ENCODE measurements around the gene DMD. TPM values are rescaled to one million over a fixed set of nuclear protein-coding genes. Genes with fewer than 3 reads are reported as not detected.

Gene DMD
- total RNA-seq, 1 experiment from 2014 or later: 3.1 TPM

DNA sequence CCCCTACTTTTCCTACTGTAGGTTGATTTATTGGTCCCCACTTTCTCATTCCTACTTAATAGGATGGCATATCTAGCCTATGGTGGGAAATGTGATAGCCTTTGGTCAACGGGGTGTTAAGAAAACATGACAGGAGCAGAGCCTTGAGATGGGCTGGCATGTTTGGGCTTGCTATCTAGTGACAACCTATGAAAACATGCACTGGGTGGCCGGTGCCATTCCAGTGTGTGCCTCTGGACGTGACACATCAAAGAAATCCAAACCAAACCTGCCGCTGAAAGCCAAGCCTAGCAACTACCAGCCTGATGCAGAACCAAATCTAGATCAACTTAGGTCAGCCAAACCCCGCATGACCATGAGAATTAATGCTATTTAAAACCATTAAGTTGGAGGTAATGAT lies 317.6 kb downstream of the DMD start:
- no peak for DNase-seq (ENCODE audit: low spot score)
- in situ Hi-C loops (cut with HindIII; ENCODE audit: low sequenced_read_pairs): no loop called here

DNA sequence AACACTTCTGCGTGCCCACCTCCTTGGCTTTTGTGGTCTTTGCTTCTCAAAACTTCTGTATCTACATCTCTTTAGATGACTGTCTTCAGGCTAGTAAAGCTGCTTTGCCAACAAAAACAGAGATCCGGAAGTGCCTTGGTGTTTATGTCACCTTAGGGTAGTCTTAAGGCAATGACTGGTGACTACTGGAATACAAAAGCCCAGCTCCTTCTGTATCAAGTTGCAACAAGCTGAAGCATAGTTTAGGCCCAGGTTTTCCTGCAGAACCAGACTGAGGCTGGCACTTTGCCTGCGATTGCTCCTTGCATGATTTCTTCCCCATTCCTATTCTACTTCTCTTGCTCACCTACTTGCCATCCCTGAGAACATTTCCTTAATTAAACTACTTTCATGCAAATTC lies 333.8 kb downstream of the DMD start:
- DNase-seq (ENCODE audit: low spot score): no peak
- in situ Hi-C loops (cut with HindIII; ENCODE audit: low sequenced_read_pairs): no loop called here

DNA sequence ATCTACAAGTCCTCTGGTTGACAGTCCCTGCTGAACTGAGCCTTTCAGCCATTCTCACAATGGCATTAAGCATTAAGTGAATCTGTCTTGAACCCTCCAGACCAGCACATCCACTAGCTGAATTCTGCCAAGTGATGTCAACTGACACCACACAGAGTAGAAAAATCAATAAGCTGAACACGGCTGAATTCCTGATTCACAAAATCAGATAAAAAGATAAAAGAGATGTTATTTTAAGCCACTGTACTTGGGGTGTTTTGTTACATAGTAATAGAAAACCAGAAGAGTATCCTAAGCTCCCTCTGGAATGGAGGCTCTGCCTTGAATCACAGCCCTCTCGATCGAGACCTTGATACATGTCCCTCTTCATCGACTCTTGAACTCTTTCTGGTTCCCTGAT lies 336.5 kb downstream of the DMD start:
- in situ Hi-C loops (cut with HindIII; ENCODE audit: low sequenced_read_pairs): no loop called here
- no peak for DNase-seq (ENCODE audit: low spot score)

DNA sequence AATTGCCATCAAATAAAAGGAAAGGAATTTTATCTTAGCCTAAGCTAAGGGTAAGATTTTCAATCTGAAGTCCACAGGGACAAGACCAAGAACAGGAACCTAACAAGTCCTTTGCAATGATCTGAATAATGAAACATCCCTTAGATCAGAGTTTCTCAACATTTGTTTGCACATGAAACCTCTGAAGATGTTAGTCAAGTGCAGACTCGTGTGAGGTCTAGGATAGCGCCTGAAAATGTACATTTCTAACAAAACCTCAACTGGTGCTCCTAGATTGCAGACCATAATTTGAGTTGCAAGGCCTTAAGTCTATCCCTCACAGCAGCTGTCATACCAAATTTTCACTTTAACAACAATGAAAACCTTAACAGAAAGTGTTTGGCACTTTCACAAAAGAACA lies 337.6 kb downstream of the DMD start:
- no peak for DNase-seq (ENCODE audit: low spot score)
- in situ Hi-C loops (cut with HindIII; ENCODE audit: low sequenced_read_pairs): no loop called here

DNA sequence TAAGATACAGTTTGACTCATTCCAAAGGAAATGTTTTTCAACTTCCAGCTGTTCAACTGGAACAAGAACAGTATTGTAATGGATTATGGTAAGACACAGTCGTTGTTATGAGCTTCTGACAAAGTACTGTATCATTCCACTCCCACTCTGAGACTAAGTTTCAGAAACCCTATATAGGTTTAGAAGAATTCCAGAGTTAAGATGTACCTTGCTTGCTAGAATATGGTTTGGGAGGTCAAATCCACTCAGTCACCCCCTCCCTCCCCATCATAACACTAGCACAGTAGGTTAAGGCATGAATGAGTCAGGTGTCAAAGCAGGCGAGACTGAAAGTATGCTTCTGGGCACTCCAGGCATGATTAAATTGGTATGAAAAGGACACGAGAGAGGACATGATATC lies 339.7 kb downstream of the DMD start:
- in situ Hi-C loops (cut with HindIII; ENCODE audit: low sequenced_read_pairs): no loop called here
- no peak for DNase-seq (ENCODE audit: low spot score)

DNA sequence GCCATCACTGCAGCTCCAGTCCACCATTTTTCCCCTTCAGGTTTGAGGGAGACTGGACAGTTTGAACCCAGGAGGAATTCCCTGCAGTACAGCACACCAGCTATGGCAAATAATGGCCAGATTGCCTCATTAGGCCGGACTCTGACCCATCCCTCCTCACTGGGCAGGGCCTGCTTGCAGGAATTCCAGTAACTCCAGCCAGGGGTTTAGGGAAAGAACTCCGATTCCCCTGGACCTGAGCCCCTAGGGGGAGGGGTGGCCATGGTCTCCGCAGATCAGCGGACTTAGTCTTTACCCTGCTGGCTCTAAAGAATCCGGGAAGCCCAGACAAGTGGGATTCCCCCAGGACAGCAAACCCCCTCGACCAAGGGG lies 342.8 kb downstream of the DMD start:
- in situ Hi-C loops (cut with HindIII; ENCODE audit: low sequenced_read_pairs): no loop called here
- DNase-seq (ENCODE audit: low spot score): no peak

DNA sequence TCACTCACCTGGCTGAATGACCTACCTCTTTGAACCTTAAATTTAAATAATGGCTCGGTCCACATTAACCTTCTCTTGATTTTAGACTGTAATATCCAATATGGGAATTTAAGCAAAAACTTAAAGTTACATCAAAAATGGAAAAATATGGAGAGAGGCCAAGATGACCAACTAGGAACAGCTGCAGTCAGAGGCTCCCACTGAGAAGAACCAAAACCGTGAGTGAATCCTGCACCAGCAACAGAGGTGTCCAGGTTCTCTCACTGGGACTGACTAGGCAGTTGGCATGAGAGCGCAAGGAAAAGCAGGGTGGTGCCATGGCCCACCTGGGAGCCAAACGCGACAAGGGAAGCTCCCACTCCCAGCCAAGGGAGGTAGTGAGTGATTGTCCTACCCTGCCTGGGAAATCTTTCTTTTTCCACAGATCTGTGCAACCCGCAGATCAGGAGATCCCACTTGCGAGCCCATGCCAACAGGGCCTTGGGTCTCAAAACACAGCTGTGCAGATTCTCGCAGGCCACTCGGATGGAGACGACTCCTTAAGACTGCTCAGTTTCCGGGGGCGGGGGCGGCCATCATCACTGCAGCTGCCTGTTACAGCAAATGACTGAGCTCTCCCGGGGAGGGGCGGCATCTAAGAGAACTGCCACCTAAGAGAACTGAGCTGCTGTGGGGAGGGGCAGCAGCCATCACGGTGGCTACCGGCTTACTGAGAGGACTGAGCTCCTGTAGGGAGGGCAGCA lies 343.4 kb downstream of the DMD start:
- DNase-seq (ENCODE audit: low spot score): no peak
- in situ Hi-C loops (cut with HindIII; ENCODE audit: low sequenced_read_pairs): no loop called here

DNA sequence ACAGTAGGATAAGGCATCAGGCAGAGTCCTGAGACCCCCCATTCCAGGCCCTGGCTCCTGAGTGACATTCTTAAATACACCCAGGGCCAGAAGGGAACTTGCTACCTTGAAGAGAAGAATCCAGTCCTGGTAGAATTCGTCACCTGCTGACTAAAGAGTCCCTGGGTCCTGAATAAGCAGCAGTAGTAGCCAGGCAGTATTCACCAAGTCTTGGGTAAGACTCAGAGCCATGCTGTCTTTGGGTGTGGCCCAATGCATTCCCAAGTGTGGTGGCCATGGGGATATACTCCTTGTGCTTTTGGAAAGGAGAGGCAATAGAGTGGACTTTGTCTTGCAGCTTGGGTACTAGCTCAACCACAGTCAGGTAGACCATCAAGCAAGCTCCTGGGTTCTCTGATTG lies 359.1 kb downstream of the DMD start:
- in situ Hi-C loops (cut with HindIII; ENCODE audit: low sequenced_read_pairs): no loop called here
- no peak for DNase-seq (ENCODE audit: low spot score)

DNA sequence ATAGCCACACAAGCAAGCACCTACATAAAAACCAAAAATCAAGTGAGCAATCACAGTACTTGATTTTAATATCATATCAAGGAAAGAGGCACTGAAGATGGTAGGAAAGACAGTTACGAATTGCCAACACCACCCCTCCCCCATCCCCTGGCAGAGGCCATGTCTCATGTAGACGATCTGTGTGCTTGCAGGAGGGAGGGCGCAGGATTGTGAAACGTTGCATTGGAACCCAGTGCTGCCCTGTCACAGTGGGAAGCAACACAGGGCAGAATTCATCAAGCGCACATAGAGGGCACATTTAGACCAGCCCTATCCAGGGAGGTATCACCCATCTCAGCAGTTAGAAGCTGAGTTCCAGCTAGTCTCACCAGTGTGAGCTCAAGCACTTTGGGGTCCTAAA lies 359.8 kb downstream of the DMD start:
- in situ Hi-C loops (cut with HindIII; ENCODE audit: low sequenced_read_pairs): no loop called here
- no peak for DNase-seq (ENCODE audit: low spot score)

DNA sequence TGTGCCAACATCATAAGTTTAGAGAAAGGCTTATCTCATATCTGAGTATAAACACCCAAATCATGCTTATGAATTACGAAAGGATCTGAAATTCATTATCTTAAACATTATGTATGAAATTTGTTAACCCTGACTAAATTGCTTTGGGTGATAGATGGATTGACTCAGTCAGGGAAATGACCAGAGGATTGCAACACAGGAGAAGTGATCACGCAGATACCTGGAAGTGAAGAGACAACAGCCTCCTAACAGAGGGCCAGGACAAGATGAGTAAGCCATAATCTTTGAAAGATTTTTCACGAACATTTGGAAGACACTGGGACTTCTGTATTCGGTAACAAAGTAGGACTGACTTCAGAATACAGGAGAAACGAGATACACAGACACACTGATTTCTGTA lies 363.4 kb downstream of the DMD start:
- in situ Hi-C loops (cut with HindIII; ENCODE audit: low sequenced_read_pairs): no loop called here
- DNase-seq (ENCODE audit: low spot score): no peak

DNA sequence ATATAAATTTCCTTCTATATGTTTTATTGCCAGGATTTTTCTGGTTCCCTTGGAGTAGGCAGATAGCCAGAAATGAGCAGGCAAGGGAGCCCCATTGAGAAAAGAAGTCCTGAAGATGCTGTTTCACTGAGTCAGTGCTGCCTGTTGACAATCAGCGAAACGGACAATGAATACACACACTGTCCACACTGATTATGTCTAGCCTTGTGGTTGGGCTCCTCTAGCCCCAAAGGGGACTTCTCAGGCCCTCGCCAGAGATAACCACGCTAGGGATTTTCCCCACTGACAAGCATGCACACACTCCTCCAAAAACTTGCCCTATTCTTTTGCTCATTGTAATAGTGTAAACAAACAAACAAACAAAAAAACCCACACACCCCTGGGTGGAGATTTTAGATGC lies 369.3 kb downstream of the DMD start:
- in situ Hi-C loops (cut with HindIII; ENCODE audit: low sequenced_read_pairs): no loop called here
- no peak for DNase-seq (ENCODE audit: low spot score)

DNA sequence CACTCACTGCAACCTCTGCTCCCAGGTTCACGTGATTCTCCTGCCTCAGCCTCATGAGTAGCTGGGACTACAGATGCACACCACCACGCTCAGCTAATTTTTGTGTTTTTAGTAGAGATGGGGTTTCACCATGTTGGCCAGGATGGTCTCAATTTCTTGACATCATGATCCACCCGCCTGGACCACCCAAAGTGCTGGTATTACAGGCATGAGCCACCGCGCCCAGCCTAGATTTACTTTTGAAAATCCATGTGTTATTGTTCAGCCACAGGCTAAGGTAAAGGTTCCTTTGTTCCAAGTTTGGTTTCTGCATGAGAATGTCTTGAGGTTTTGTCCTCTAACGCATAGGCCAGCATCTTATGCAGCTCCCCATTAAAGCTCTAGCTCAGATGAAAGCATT lies 371.6 kb downstream of the DMD start:
- no peak for DNase-seq (ENCODE audit: low spot score)
- in situ Hi-C loops (cut with HindIII; ENCODE audit: low sequenced_read_pairs): no loop called here

DNA sequence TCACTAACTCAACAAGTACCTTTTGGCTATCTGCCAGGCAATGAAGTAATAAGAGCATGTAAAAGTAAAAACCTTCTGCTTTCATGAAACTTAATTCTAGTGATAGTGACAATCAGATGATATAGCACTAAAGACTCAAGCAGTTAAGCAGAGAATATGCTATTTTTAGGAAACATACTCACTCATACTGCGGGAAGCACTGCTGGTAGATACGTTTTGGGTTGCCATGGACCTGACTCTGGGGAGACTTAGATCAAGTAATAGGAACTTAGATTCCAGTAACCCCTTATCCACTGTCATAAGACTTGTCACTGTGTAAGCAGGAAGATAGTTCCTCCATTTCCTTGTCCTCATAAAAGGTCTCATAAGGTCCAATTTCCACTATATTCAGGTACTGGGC lies 386.3 kb downstream of the DMD start:
- in situ Hi-C loops (cut with HindIII; ENCODE audit: low sequenced_read_pairs): no loop called here
- DNase-seq (ENCODE audit: low spot score): no peak

DNA sequence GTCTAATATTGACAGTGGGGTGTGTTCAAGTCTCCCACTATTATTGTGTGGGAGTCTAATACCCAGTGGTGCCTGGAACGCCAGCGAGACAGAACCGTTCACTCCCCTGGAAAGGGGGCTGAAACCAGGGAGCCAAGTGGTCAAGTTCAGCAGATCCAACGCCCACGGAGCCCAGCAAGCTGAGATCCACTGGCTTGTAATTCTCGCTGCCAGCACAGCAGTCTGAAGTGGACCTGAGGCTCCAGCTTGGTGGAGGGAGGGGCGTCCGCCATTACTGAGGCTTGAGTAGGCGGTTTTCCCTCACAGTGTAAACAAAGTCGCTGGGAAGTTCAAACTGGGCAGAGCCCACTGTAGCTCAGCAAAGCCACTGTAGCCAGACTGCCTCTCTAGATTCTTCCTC lies 407.3 kb downstream of the DMD start:
- in situ Hi-C loops (cut with HindIII; ENCODE audit: low sequenced_read_pairs): no loop called here
- no peak for DNase-seq (ENCODE audit: low spot score)

DNA sequence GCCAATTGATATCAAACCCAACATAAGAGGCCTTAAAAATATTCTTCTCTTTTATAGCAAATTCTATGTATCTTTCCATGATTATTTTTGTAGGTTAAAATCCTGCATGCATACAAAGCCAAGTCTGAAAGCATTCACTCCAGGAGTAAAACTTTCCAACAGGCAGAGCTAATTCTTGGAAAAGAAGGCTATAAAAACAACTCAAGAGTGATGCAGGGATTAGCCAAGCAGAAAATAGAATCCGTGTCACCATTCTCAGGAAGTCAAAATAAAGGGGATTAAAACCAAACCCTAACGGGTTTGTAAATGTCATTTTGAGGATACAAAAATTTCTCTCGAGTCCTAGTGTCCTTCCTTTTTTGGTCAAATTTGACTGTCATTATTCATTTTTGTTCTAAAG lies 412.4 kb downstream of the DMD start:
- in situ Hi-C loops (cut with HindIII; ENCODE audit: low sequenced_read_pairs): no loop called here
- DNase-seq (ENCODE audit: low spot score): no peak

DNA sequence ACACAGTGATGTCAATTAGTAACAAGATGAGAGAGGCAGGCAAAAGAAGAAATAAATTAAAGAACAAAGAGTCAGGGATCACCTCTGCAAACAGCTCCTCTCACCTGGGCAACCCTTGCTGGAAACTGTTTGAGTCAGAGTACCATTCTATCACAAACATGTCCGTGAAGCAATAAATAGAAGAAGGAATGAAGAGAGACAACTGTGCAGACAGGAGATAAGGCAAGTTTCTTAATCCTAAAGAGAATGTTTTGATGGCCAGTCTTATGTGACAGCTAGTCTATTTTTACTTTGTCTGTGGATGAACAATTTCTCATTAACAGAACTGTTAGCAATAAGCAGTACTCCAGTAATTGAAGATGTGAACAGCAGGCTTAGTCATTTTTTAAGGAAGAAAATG lies 422.4 kb downstream of the DMD start:
- DNase-seq (ENCODE audit: low spot score): no peak
- in situ Hi-C loops (cut with HindIII; ENCODE audit: low sequenced_read_pairs): no loop called here

DNA sequence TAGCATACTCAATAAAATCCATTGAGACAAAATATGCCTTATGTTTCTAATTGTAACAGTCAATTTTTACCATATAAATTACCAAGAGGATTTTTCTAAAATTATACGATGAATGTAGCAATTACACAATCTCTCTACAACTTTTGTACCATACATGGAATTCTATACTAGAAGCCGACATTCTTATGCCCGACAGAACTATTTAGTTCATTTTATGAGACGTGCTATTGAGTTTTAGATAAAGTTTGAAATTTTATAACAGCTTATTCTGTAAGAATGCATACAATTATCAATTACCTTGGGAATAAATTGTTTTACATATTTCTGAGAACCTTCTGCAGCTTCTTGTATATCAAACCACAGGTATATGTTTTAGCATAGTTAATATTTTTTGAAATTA lies 431.2 kb downstream of the DMD start:
- in situ Hi-C loops (cut with HindIII; ENCODE audit: low sequenced_read_pairs): no loop called here

DNA sequence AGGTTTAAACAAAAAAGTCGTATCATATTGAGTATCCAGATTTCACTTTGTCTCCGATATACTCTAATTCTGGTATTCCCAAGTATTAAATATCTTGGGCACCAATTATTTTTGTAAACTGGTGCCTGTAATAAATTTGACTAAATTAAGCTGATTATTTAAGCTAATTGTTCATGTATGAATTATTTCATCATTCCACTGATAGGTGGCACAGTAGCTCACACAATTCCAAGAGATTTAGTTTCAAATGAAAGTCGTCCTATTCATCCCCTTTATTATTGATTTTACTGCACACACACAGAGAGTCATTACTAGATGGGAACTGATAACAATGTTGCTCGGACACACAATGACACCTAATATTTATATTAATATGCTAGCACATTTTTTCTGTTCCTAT lies 432.4 kb downstream of the DMD start:
- in situ Hi-C loops (cut with HindIII; ENCODE audit: low sequenced_read_pairs): no loop called here
- DNase-seq (ENCODE audit: low spot score): no peak

More for the DNA sequence above, 431.2 kb downstream of the DMD start:
- DNase-seq (ENCODE audit: low spot score): no peak

DNA sequence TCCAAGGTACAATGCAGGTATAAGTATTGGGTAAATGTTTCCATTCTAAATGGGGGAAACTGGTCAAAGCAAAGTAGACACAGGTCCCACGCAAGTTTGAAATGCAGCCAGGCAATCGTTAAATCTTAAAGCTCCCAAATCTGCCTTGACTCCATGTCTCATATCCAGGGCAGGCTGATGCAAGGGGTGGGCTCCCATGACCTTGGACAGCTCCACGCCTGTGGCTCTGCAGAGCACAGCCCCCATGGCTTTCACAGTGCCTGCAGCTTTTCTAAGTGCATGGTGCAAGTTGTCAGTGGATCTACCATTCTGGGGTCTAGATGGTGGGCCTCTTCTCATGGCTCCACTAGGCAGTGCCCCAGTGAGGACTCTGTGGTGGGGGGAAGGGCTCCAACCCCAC lies 436.4 kb downstream of the DMD start:
- no peak for DNase-seq (ENCODE audit: low spot score)
- in situ Hi-C loops (cut with HindIII; ENCODE audit: low sequenced_read_pairs): no loop called here

DNA sequence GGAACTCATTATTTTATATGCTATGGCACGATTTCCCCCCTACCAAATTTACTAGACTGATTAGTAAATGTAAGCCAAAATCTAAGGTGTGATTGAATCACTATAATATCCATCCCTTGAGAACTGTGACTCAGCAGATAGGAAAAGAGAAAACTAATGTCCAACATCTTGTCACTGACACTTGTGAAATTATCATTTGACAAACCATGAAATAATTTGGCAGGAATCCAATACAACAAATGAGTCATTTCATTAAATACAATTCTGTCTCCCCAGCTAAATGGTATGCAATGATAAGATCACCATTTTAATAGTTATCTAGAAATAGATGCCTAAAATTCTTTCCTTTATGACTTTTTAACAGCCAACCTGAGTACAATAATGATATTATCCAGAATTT lies 462.3 kb downstream of the DMD start:
- in situ Hi-C loops (cut with HindIII; ENCODE audit: low sequenced_read_pairs): no loop called here
- no peak for DNase-seq (ENCODE audit: low spot score)

DNA sequence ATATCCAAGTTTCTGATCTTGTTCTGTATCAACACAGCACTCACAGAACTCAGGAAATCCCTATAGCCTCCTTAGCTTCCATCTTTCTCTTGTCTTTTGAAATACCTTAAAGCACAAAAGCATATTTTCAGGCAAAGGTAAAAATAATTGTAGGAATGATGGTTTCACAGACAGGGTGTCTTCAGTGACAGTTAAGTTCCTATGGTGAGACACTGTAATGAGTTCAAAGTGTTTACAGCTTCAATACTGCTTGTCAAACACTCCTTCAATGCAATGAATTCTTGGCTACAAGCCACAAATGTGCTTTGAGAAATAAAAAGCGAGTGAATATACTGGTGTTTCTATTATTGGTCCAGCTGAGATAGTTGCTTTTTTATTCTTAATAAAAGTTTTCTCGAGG lies 466.0 kb downstream of the DMD start:
- in situ Hi-C loops (cut with HindIII; ENCODE audit: low sequenced_read_pairs): no loop called here
- no peak for DNase-seq (ENCODE audit: low spot score)

DNA sequence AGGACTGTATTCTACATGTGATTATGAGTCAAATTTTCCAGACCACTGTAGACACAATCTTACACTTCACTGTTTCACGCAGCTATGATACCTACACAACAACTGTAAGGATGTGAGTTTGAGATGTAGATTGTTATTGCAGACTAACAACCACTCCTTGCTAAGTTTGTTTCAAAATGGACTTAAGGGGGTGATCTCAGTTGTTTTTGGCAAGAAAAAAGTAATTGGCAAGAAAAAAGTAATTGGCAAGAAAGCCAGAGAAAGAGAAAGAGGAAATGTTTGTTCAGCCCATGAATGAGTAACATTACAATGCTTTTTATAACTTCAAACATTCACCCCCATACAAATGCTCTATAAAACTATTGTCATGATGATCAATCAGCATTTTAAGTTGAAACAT lies 466.4 kb downstream of the DMD start:
- in situ Hi-C loops (cut with HindIII; ENCODE audit: low sequenced_read_pairs): no loop called here
- DNase-seq (ENCODE audit: low spot score): no peak

All from G401 (cell line).